Astrocyte (in vitro differentiated cells and primary cell): ENCODE measurements around the gene KRTAP15-1.

Experiments
- CTCF ChIP-seq: IDR thresholded peaks from 2 replicates; pipeline ENCODE4 v1.5.1; 2011; ENCODE audit warnings: low read depth, mild to moderate bottlenecking, inconsistent platforms, low read length, moderate library complexity; ENCODE audit not compliant: insufficient read depth
- EZH2 ChIP-seq: IDR thresholded peaks from 2 replicates; pipeline ENCODE4 v1.6.1; 2012; ENCODE audit warnings: mild to moderate bottlenecking, low read length, inconsistent platforms; ENCODE audit not compliant: insufficient read depth

GRCh38 chr21:30415993-30416392, 24.1 kb upstream of the KRTAP15-1 start:
- no peak for TF ChIP-seq CTCF
- no peak for TF ChIP-seq EZH2
